Naive thymus-derived CD8-positive, alpha-beta T cell (primary cell): ENCODE results near the gene ANP32D. TPM values are rescaled to one million over a fixed set of nuclear protein-coding genes. Genes with fewer than 3 reads are reported as not detected.
"Not testable (repeated sequence)": the region's sequence is repeated elsewhere in the genome, so short reads cannot be mapped to it uniquely, and the experiment has no call there.

Experiments
- ATAC-seq, 2 donors: fragments of 150-1000 bp; cut with Tn5 transposase in 1 of 2; sonication (Bioruptor Pico), chemical (Tn5 transposase) in 1 of 2; 1 replicate in 1 of 2; 2 replicates in 1 of 2; pipeline ENCODE4 v1.10.0; 2021; ENCODE audit warnings: mild to moderate bottlenecking in 2 of 2, moderate library complexity in 2 of 2
- POLR2A ChIA-PET: fragments of 350-600 bp; sonication (Branson Sonifier 250); formaldehyde crosslinking; loops from one replicate; lab custom pipeline; 2021; ENCODE audit warnings: antibody characterized with exemption; lab: Charles Lee
- DNase-seq, 10 donors: peaks; one replicate each; pipeline versions ENCODE4 v3.0.0 to v3.0.0-alpha.2; 2020 to 2022
- H3K27ac Mint-ChIP-seq, 10 donors: one replicate each; pipeline ENCODE4 v1.8.0; 2020 to 2022; ENCODE audit warnings: mild to moderate bottlenecking in 10 of 10, mixed read lengths in 10 of 10, moderate library complexity in 4 of 10, inconsistent platforms in 1 of 10
- H3K27me3 Mint-ChIP-seq, 5 donors: one replicate each; pipeline ENCODE4 v1.8.0; 2021 to 2022; ENCODE audit warnings: mixed read lengths in 5 of 5
- H3K36me3 Mint-ChIP-seq, 3 donors: one replicate each; pipeline ENCODE4 v1.8.0; 2020 to 2022; ENCODE audit warnings: mixed read lengths in 3 of 3, mild to moderate bottlenecking in 2 of 3, inconsistent platforms in 1 of 3
- H3K4me1 Mint-ChIP-seq, 4 donors: one replicate each; pipeline ENCODE4 v1.8.0; 2021 to 2022; ENCODE audit warnings: mixed read lengths in 4 of 4
- H3K4me3 Mint-ChIP-seq, 10 donors: one replicate each; pipeline ENCODE4 v1.8.0; 2020 to 2022; ENCODE audit warnings: mild to moderate bottlenecking in 10 of 10, mixed read lengths in 10 of 10, moderate library complexity in 6 of 10, inconsistent platforms in 1 of 10
- H3K9me3 Mint-ChIP-seq, 9 donors: one replicate each; pipeline ENCODE4 v1.8.0; 2020 to 2022; ENCODE audit warnings: mixed read lengths in 9 of 9, mild to moderate bottlenecking in 3 of 9, inconsistent platforms in 1 of 9, moderate library complexity in 1 of 9
- polyA plus RNA-seq, 3 donors: library from polyadenylated mRNA; unstranded; fragments of 300-500 nt; fragmentation: Illumina TruSeq; gene quantifications; one replicate each; pipeline ENCODE4 v1.2.3, GENCODE V29; 2021
- total RNA-seq, 8 experiments: library from RNA in 2 of 8; stranded (reverse) in 2 of 8; gene quantifications; one replicate each; pipeline ENCODE4 v1.2.3 and lab custom pipeline; 2021 to 2026

Gene ANP32D
- total and polyA plus RNA-seq, 5 experiments from 2014 or later: not detected

DNA sequence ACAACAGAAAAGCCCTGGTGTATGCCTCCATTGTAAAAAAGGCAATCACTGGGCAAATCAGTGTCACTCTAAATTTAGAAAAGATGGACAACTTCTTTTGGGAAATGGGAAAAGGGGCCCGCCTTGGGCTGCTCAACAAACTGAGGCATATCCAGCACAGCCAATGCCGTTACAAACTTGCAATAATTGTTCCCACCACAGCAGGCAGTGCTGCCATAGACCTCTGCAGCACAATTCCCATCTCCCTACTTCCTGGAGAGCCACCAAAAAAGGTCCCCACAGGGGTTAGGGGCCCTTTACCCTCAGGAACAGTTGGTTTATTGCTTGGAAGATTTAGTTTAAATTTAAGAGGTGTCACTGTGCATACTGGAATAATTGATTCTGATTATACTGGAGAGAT, 36.6 kb downstream of the ANP32D start:
- DNase-seq (no peak), ATAC-seq (no peak)
- POLR2A ChIA-PET: no interaction called here
- peaks cover 0 to 8% (median 0%) of the 10 kb centered on the region in 5 donors for H3K27me3 Mint-ChIP-seq
- no peak overlapping the region for H3K4me3 Mint-ChIP-seq
- H3K4me1 Mint-ChIP-seq: no peaks in the 10 kb centered on the region
- H3K27ac Mint-ChIP-seq: no peak overlapping the region
- peaks cover 0 to 13% (median 11%) of the 10 kb centered on the region in 3 donors for H3K36me3 Mint-ChIP-seq
- H3K9me3 Mint-ChIP-seq: peaks cover 0 to 33% (median 6%) of the 10 kb centered on the region in 9 donors

DNA sequence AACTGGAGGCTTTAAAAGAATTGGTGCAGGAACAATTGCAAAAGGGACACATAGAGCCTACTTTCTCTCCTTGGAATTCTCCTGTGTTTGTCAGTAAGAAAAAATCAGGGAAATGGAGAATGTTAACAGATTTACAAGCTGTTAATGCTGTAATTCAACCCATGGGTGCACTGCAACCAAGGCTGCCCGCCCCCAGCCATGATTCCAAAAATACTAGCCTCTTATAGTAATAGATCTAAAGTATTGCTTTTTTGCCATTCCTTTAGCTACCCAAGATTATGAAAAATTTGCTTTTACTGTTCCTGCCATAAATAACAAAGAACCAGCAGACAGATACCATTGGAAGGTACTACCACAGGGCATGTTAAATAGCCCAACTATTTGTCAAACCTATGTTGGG, 37.8 kb downstream of the ANP32D start:
- Mint-ChIP-seq H3K9me3 (peaks cover 0 to 28% (median 6%) of the 10 kb centered on the region in 9 donors), H3K27me3 (peaks cover 0 to 11% (median 0%) of the 10 kb centered on the region in 5 donors), H3K4me1 (no peaks in the 10 kb centered on the region), H3K36me3 (peaks cover 0 to 17% (median 8%) of the 10 kb centered on the region in 3 donors), H3K4me3 (no peak overlapping the region), H3K27ac (no peak overlapping the region)
- DNase-seq: no peak
- POLR2A ChIA-PET: no interaction called here
- no peak for ATAC-seq

DNA sequence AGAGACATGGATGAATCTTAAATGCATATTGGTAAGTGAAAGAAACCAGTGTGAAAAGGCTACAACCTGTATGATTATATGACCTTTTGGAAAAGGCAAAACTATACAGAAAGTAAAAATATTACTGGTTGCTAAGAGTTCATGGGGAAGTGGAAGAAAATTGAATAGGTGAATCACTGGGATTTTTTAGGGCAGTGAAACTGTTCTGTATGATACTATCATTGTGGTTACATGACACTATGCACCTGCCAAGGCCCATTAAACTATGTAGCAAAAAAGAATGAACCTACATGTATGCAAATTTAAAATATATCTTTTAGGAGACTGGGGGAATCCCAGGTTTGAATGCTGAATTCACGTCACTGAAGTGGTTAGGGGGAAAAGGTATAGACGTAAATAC, 40.5 kb downstream of the ANP32D start:
- H3K4me1 Mint-ChIP-seq: no peaks in the 10 kb centered on the region
- peaks cover 0 to 28% (median 6%) of the 10 kb centered on the region in 9 donors for H3K9me3 Mint-ChIP-seq
- POLR2A ChIA-PET: no interaction called here
- H3K27ac Mint-ChIP-seq: no peak overlapping the region
- no peak overlapping the region for H3K4me3 Mint-ChIP-seq
- H3K36me3 Mint-ChIP-seq: peaks cover 0 to 17% (median 8%) of the 10 kb centered on the region in 3 donors
- ATAC-seq (no peak), DNase-seq (no peak)
- peaks cover 0 to 5% (median 0%) of the 10 kb centered on the region in 5 donors for H3K27me3 Mint-ChIP-seq

DNA sequence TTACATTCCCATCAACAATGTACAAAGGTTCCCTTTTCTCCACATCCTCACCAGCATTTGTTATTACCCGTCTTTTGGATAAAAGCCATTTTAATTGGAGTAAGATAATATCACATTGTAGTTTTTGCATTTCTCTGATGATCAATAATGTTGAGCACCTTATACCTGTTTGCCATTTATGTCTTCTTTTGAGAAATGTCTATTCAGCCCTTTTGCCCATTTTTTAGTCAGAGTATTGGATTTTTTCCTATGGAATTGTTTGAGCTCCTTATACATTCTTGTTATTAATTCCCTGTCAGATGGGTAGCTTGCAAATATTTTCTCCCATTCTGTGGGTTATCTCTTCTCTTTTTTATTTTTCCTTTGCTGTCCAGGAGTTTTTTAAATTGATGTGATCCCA, 42.4 kb downstream of the ANP32D start:
- Mint-ChIP-seq H3K4me1 (no peaks in the 10 kb centered on the region), H3K4me3 (no peak overlapping the region), H3K9me3 (peaks cover 0 to 19% (median 6%) of the 10 kb centered on the region in 9 donors), H3K36me3 (peaks cover 0 to 17% (median 8%) of the 10 kb centered on the region in 3 donors), H3K27me3 (peaks cover 0 to 5% (median 0%) of the 10 kb centered on the region in 5 donors), H3K27ac (no peak overlapping the region)
- POLR2A ChIA-PET: no interaction called here
- ATAC-seq: no peak
- DNase-seq: no peak

DNA sequence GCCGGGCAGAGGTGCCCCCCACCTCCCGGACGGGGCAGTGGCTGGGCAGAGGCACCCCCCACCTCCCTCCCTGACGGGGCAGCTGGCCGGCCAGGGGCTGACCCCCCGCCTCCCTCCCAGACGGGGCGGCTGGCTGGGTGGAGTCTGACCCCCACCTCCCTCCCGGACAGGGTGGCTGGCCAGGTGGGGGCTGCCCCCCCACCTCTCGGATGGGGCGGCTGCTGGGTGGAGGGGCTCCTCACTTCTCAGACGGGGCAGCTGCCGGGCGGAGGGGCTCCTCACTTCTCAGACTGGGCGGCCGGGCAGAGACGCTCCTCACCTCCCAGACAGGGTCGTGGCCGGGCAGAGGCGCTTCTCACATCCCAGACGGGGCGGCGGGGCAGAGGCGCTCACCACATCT, 48.0 kb downstream of the ANP32D start:
- H3K4me1 Mint-ChIP-seq, DNase-seq, H3K36me3 Mint-ChIP-seq, H3K27ac Mint-ChIP-seq, H3K9me3 Mint-ChIP-seq, POLR2A ChIA-PET, H3K4me3 Mint-ChIP-seq, ATAC-seq, H3K27me3 Mint-ChIP-seq: not testable (repeated sequence)

Other genes with a start within 250 kb of the ANP32D start
- gene ZNF641, start 121.6 kb upstream of the ANP32D start, total RNA-seq: 10 to 100 TPM; 36.8 to 40.8 TPM
- 10 to 100 TPM; 10.4 to 15.8 (median 15.6) TPM for gene ZNF641, start 121.6 kb upstream of the ANP32D start, polyA plus RNA-seq
- not detected for gene C12orf54, start 9.9 kb downstream of the ANP32D start, total RNA-seq
- not detected for gene C12orf54, start 9.9 kb downstream of the ANP32D start, polyA plus RNA-seq
- not detected for gene OR8S1, start 53.1 kb downstream of the ANP32D start, total RNA-seq
- gene OR8S1, start 53.1 kb downstream of the ANP32D start, polyA plus RNA-seq: not detected
- not detected for gene LALBA, start 97.5 kb downstream of the ANP32D start, total RNA-seq
- not detected for gene LALBA, start 97.5 kb downstream of the ANP32D start, polyA plus RNA-seq
- 10 to 100 TPM; 83.3 to 92.4 TPM for gene KANSL2, start 209.7 kb downstream of the ANP32D start, total RNA-seq
- 10 to 100 TPM; 21.0 to 30.2 (median 27.4) TPM for gene KANSL2, start 209.7 kb downstream of the ANP32D start, polyA plus RNA-seq
- 10 to 100 TPM; 65.5 to 66.5 TPM for gene CCNT1, start 244.1 kb downstream of the ANP32D start, total RNA-seq
- gene CCNT1, start 244.1 kb downstream of the ANP32D start, polyA plus RNA-seq: 10 to 100 TPM; 12.9 to 22.6 (median 12.9) TPM